ENCODE data around the gene SMR3B. TPM values are rescaled to one million over a fixed set of nuclear protein-coding genes. Genes with fewer than 3 reads are reported as not detected.

Gene SMR3B
- polyA plus RNA-seq, 1 of the 3 experiments (the other 2 are of a cell fraction), result not detected

- H3K27ac ChIP-seq (ENCODE audit: low read depth in 2 of 2, low read length in 1 of 2), result no peak overlapping the region
- no peaks in the 10 kb centered on the region for H4K20me1 ChIP-seq (ENCODE audit: insufficient read depth)
- H2AFZ ChIP-seq (ENCODE audit: low read depth), result no peak overlapping the region
- H3K27me3 ChIP-seq (ENCODE audit: insufficient read depth), result no peaks in the 10 kb centered on the region
- DNase-seq, result no peak
- TF ChIP-seq RAD21 (IDR thresholded peaks at IDR 0.05; ENCODE audit: low read length), result no peak
- TF ChIP-seq YY1 (IDR thresholded peaks at IDR 0.05; ENCODE audit: low read depth), result no peak
- no peak for TF ChIP-seq GATA2 (CRISPR knock-in tag; IDR thresholded peaks at IDR 0.05)
- no peak for TF ChIP-seq TAF1 (IDR thresholded peaks at IDR 0.05; ENCODE audit: borderline replicate concordance, low read depth, low read length)
- TF ChIP-seq RFX5 (IDR thresholded peaks at IDR 0.05; ENCODE audit: low read length), result no peak
- no peak for TF ChIP-seq FOSL2 (IDR thresholded peaks at IDR 0.05; ENCODE audit: borderline replicate concordance, low read depth)
- no peak for TF ChIP-seq SMC3 (IDR thresholded peaks at IDR 0.05; ENCODE audit: low read depth, low read length)
- TF ChIP-seq NFIC (IDR thresholded peaks at IDR 0.05; ENCODE audit: borderline replicate concordance), result no peak
- TF ChIP-seq RCOR1 (IDR thresholded peaks at IDR 0.05; ENCODE audit: low read length), result no peak
- TF ChIP-seq EP300 (IDR thresholded peaks at IDR 0.05; ENCODE audit: borderline replicate concordance in 1 of 2, low read depth in 1 of 2, low read length in 1 of 2), result no peak
- TF ChIP-seq CHD2 (IDR thresholded peaks at IDR 0.05; ENCODE audit: low read length, partially characterized antibody), result no peak
- no peak for TF ChIP-seq IRF3 (IDR thresholded peaks at IDR 0.05; ENCODE audit: low read depth, low read length)
- no peak for TF ChIP-seq RXRA (IDR thresholded peaks at IDR 0.05; ENCODE audit: borderline replicate concordance, low read depth)
- no peak for TF ChIP-seq EZH2phosphoT487 (IDR thresholded peaks at IDR 0.05; ENCODE audit: borderline replicate concordance, low read depth)
- no peak for TF ChIP-seq TCF12 (IDR thresholded peaks at IDR 0.05)
- no peak for TF ChIP-seq USF2 (IDR thresholded peaks at IDR 0.05; ENCODE audit: borderline replicate concordance, low read depth, low read length)
- TF ChIP-seq CTCF (IDR thresholded peaks at IDR 0.05), result no peak
- TF ChIP-seq SIN3A (IDR thresholded peaks at IDR 0.05; ENCODE audit: borderline replicate concordance, low read depth, low read length), result no peak
- TF ChIP-seq TEAD4 (IDR thresholded peaks at IDR 0.05; ENCODE audit: borderline replicate concordance, insufficient read depth), result no peak
- H3K9ac ChIP-seq, result no peak overlapping the region
- no peaks in the 10 kb centered on the region for H3K4me1 ChIP-seq (ENCODE audit: control insufficient read depth in 1 of 2, insufficient read depth in 2 of 2, low read depth in 1 of 2, low read length in 1 of 2)
- H3K79me2 ChIP-seq (ENCODE audit: insufficient read depth), result no peaks in the 10 kb centered on the region
- ChIA-PET CTCF (no interaction called here), POLR2A (no interaction called here)
- no peaks in the 10 kb centered on the region for H3K9me3 ChIP-seq
- no peaks in the 10 kb centered on the region for H3F3A ChIP-seq (replicated peaks; ENCODE audit: insufficient read depth)
- no peak overlapping the region for H3K4me2 ChIP-seq
- WGBS (ENCODE audit: low lambda C conversion rate), result 0% methylated on average over 1 of the region's 1 CpG
- no peaks in the 10 kb centered on the region for H3K36me3 ChIP-seq (replicated peaks in 1 of 2; ENCODE audit: control insufficient read depth in 1 of 2, insufficient read depth in 2 of 2, low read length in 1 of 2)
- no peak overlapping the region for H3K4me3 ChIP-seq (ENCODE audit: low read depth in 2 of 2, low read length in 1 of 2)
- H3K9me2 ChIP-seq, result no peaks in the 10 kb centered on the region
Observed at GRCh38 chr4:70337886-70338420, 45.0 kb upstream of the SMR3B start.

Measured in SK-N-SH (cell line).